CD4-positive, CD25-positive, alpha-beta regulatory T cell (primary cell): ENCODE measurements around the gene CELF5. TPM values are rescaled to one million over a fixed set of nuclear protein-coding genes. Genes with fewer than 3 reads are reported as not detected.

Source experiments
- ATAC-seq, 2 donors: fragments of 150-1000 bp; cut with Tn5 transposase; one replicate each; pipeline ENCODE4 v1.10.0; 2021; ENCODE audit warnings: low read depth in 2 of 2, moderate number of reproducible peaks in 2 of 2, moderate library complexity in 1 of 2
- DNase-seq, 3 donors: peaks; one replicate each; pipeline versions ENCODE4 v3.0.0 to v3.0.0-alpha.2; 2012 to 2022; ENCODE audit warnings: mixed read lengths in 1 of 3
- H3K27ac ChIP-seq: one replicate; pipeline ENCODE4 v1.7.0; 2013; ENCODE audit warnings: mild to moderate bottlenecking, low read length; ENCODE audit not compliant: insufficient read depth, poor library complexity, severe bottlenecking
- H3K27me3 ChIP-seq: one replicate; pipeline ENCODE4 v1.7.0; 2013; ENCODE audit warnings: low read length; ENCODE audit not compliant: control insufficient read depth, insufficient read depth
- H3K36me3 ChIP-seq: one replicate; pipeline ENCODE4 v1.7.0; 2013; ENCODE audit warnings: mild to moderate bottlenecking, low read length, moderate library complexity; ENCODE audit not compliant: control insufficient read depth, insufficient read depth
- H3K4me1 ChIP-seq: 2 replicates; pipeline ENCODE4 v1.7.0; 2013; ENCODE audit warnings: mild to moderate bottlenecking, low read length; ENCODE audit not compliant: insufficient read depth, control insufficient read depth, poor library complexity, severe bottlenecking
- H3K4me3 ChIP-seq: one replicate; pipeline ENCODE4 v1.7.0; 2013; ENCODE audit warnings: low read depth, mild to moderate bottlenecking, low read length, moderate library complexity
- H3K9me3 ChIP-seq, 2 experiments: 1 replicate in 1 of 2; 2 replicates in 1 of 2; pipeline ENCODE4 v1.7.0; 2013; ENCODE audit warnings: low read length in 2 of 2, mild to moderate bottlenecking in 1 of 2, moderate library complexity in 1 of 2; ENCODE audit not compliant: control insufficient read depth in 2 of 2
- H3K27ac Mint-ChIP-seq, 3 donors: one replicate each; pipeline ENCODE4 v1.8.0; 2020 to 2022; ENCODE audit warnings: mild to moderate bottlenecking in 3 of 3, mixed read lengths in 3 of 3, moderate library complexity in 2 of 3
- H3K27me3 Mint-ChIP-seq: one replicate; pipeline ENCODE4 v1.8.0; 2022; ENCODE audit warnings: mild to moderate bottlenecking, mixed read lengths
- H3K36me3 Mint-ChIP-seq: one replicate; pipeline ENCODE4 v1.8.0; 2020; ENCODE audit warnings: mixed read lengths
- H3K4me1 Mint-ChIP-seq, 4 donors: one replicate each; pipeline ENCODE4 v1.8.0; 2020 to 2022; ENCODE audit warnings: mixed read lengths in 4 of 4, mild to moderate bottlenecking in 1 of 4
- H3K4me3 Mint-ChIP-seq, 4 donors: one replicate each; pipeline ENCODE4 v1.8.0; 2020 to 2022; ENCODE audit warnings: mild to moderate bottlenecking in 4 of 4, mixed read lengths in 4 of 4, moderate library complexity in 3 of 4
- H3K9me3 Mint-ChIP-seq, 7 donors: one replicate each; pipeline ENCODE4 v1.8.0; 2020 to 2022; ENCODE audit warnings: mixed read lengths in 7 of 7, mild to moderate bottlenecking in 3 of 7, moderate library complexity in 2 of 7
- polyA plus RNA-seq, 4 donors: library from polyadenylated mRNA; unstranded; fragments of 300-500 nt; fragmentation: Illumina TruSeq; gene quantifications; one replicate each; pipeline ENCODE4 v1.2.3, GENCODE V29; 2021
- total RNA-seq: library from RNA; stranded (reverse); gene quantifications from one replicate; pipeline ENCODE4 v1.2.3, GENCODE V29; 2022

Gene CELF5
- total RNA-seq (0.17 TPM), polyA plus RNA-seq (not detected)

DNA sequence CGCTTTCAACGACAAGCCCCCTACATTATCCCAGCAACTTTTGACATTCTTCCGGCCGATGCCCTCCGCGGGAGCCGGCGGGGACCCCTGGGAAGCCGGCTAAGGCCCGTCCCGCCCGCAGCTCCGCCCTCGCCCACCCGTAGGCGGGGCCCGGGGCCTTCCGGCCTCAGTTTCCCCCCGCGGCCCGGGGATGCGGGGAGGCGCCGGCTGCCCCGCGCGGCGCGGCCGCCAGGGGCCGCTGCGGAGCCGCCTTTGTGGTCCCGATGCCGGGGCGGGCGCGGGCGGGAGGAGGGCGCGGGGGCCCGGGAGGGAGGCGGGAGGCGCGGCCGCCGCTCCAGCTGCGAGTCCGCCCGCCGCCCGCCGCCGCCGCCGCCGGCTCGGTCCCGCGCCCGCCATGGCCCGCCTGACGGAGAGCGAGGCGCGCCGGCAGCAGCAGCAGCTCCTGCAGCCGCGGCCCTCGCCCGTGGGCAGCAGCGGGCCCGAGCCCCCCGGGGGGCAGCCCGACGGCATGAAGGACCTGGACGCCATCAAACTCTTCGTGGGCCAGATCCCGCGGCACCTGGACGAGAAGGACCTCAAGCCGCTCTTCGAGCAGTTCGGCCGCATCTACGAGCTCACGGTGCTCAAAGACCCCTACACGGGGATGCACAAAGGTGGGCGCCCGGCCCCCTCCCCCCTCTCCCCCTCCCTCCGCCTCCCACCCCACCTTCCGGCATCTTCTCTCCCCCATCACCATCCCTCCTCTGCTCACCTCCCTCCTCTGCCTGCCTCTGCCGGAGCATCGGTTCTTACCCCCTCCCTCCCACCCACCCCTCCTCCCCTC lies at the start of gene CELF5:
Gene CELF5, plus strand, starts transcription at position 316 of the 823 bp plus-strand sequence. Its CDS starts 79 bp downstream, at position 395.
- DNase-seq (peak; percentile 31 to 50 (median 39)), ATAC-seq (peak; percentile 55 to 64)
- H3K27ac ChIP-seq = no peak within 1 kb of the TSS
- Mint-ChIP-seq H3K4me3 (peak within 1 kb of the TSS in 2 of 4 donors; percentile 17 to 29), H3K27ac (no peak within 1 kb of the TSS), H3K4me1 (peaks cover 0 to 2% (median 0%) of the 10 kb centered on the region in 4 donors), H3K9me3 (no peaks in the 10 kb centered on the region), H3K36me3 (no peaks in the 10 kb centered on the region), H3K27me3 (peaks cover 24% of the 10 kb centered on the region)
- no peak within 1 kb of the TSS for H3K4me3 ChIP-seq
- H3K9me3 ChIP-seq = no peaks in the 10 kb centered on the region
- no peaks in the 10 kb centered on the region for H3K36me3 ChIP-seq
- peaks cover 3% of the 10 kb centered on the region for H3K4me1 ChIP-seq
- no peaks in the 10 kb centered on the region for H3K27me3 ChIP-seq

DNA sequence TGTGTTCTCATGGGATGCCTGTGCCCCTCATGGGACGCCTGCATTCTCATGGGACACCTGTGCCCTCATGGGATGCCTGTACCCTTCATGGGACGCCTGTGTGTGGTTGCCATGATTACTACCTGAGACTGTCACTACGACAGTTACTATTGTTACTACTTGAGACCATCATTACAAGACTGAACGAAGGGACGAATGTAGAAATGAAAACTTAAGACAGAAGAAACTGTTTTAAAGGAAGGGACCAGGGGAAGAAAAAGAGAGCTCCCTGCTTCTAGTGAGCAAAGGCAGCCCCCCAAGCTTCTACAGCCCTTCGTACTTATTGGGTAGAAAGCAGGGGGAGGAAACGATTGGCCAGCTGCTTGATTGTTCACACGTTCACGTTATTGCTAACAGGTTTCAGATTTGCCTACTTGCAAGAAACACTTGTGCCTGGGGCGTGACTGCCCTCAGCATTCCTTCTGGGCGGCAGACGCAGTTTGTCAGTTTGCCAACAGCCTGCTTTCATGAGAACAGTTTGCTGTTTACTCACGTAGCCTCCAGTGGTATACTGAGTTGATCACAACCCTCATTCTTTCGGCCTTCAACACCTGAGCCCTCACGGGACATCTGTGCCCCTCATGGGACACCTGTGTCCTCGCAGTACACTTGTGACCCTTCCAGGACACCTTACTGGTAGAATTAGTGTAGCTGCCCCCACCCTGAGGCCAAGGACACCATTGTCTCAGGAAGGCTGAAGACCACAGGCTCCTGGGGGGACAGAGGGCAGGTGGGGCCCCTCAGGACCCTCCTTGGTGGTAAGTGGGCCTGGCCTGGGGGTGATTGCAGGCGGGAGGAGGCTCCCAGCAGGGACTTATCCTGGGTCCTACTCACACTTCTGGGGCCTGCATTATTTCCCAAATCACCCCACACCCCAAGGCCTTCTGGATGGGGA lies 48.4 kb upstream of the CELF5 start:
- no peaks in the 10 kb centered on the region for H3K27me3 ChIP-seq
- H3K4me3 ChIP-seq = no peak overlapping the region
- Mint-ChIP-seq H3K27ac (peak overlapping the region; percentile 89 to 98 (median 98)), H3K27me3 (peaks cover 4% of the 10 kb centered on the region), H3K4me1 (peaks cover 0 to 39% (median 17%) of the 10 kb centered on the region in 4 donors), H3K36me3 (peaks cover 11% of the 10 kb centered on the region), H3K9me3 (peaks cover 0 to 3% (median 0%) of the 10 kb centered on the region in 7 donors), H3K4me3 (peak overlapping the region; percentile 56 to 91 (median 85))
- H3K27ac ChIP-seq = peak overlapping the region; percentile 70
- H3K9me3 ChIP-seq = no peaks in the 10 kb centered on the region
- peaks cover 7% of the 10 kb centered on the region for H3K36me3 ChIP-seq
- DNase-seq = peak in 1 of 3 donors; percentile 61
- peaks cover 37% of the 10 kb centered on the region for H3K4me1 ChIP-seq
- no peak for ATAC-seq

DNA sequence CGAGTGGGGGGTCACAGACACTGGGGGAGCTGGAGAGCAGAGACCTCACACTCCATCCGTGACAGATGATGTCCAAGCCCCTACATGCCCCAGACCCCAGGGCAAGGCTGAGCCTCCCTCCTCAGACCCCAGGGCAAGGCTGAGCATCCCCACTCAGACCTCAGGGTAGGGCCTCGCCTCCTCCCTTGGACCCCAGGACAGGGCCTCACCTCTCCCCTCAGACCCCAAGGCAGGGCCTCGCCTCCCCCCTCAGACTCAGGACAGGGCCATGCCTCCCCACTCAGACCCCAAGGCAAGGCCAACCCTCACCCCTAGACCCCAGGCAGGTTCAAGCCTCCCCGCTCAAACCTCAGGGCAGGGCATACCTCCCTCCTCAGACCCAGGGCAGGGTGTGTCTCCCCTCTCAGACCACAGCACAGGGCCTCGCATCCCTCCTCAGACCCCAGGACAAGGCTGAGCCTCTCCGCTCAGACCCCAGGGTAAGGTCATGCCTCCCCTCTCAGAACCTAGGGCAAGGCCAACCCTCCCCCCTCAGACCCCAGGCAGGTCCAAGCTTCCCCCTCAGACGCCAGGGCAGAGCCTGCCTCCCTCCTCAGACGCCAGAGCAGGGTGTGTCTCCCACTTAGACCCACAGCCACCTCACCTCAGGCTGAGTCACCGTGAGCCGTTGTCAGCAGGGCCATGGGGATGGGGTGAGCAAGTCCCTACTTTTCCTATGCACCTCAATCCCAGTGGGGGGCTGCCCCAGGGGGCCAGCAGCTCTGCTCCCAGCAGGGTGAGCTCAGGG lies 47.6 kb upstream of the CELF5 start:
- peaks cover 12% of the 10 kb centered on the region for H3K36me3 ChIP-seq
- H3K27ac Mint-ChIP-seq = peak overlapping the region; percentile 89 to 98 (median 98)
- peaks cover 0 to 32% (median 17%) of the 10 kb centered on the region in 4 donors for H3K4me1 Mint-ChIP-seq
- peak overlapping the region; percentile 70 for H3K27ac ChIP-seq
- no peaks in the 10 kb centered on the region for H3K27me3 ChIP-seq
- H3K4me3 Mint-ChIP-seq = peak overlapping the region; percentile 56 to 91 (median 85)
- peak; percentile 50 to 90 (median 51) for DNase-seq
- peaks cover 14% of the 10 kb centered on the region for H3K36me3 Mint-ChIP-seq
- ATAC-seq = peak; percentile 67 to 71
- H3K27me3 Mint-ChIP-seq = peaks cover 4% of the 10 kb centered on the region
- H3K4me1 ChIP-seq = peaks cover 45% of the 10 kb centered on the region
- H3K9me3 ChIP-seq = no peaks in the 10 kb centered on the region
- peaks cover 0 to 3% (median 0%) of the 10 kb centered on the region in 7 donors for H3K9me3 Mint-ChIP-seq
- H3K4me3 ChIP-seq = peak overlapping the region; percentile 59

- H3K4me1 ChIP-seq = peaks cover 59% of the 10 kb centered on the region
- H3K27ac ChIP-seq = peak within 1 kb of the TSS; percentile 83
- Mint-ChIP-seq H3K4me3 (peak within 1 kb of the TSS; percentile 89 to 99 (median 96)), H3K36me3 (peaks cover 19% of the 10 kb centered on the region), H3K27ac (peak within 1 kb of the TSS; percentile 90 to 98 (median 95)), H3K4me1 (peaks cover 0 to 33% (median 18%) of the 10 kb centered on the region in 4 donors), H3K27me3 (peaks cover 4% of the 10 kb centered on the region), H3K9me3 (peaks cover 0 to 3% (median 0%) of the 10 kb centered on the region in 7 donors)
- ATAC-seq = peak; percentile 78 to 81
- no peaks in the 10 kb centered on the region for H3K9me3 ChIP-seq
- peak within 1 kb of the TSS; percentile 94 for H3K4me3 ChIP-seq
- peak; percentile 55 to 96 (median 80) for DNase-seq
- H3K27me3 ChIP-seq = no peaks in the 10 kb centered on the region
- H3K36me3 ChIP-seq = peaks cover 18% of the 10 kb centered on the region
These were observed 46.0 kb upstream of the CELF5 start, which contains the start of gene S1PR4 for GRCh38 chr19:3178377-3178972. S1PR4 (plus strand) TSS chr19:3178769; CDS start chr19:3178793, 24 bp downstream.

GRCh38 chr19:3178973-3179738 lies 45.3 kb upstream of the CELF5 start:
- Histone ChIP-seq H3K4me3 (peak overlapping the region; percentile 94), H3K27me3 (no peaks in the 10 kb centered on the region), H3K9me3 (no peaks in the 10 kb centered on the region), H3K27ac (peak overlapping the region; percentile 83), H3K36me3 (peaks cover 23% of the 10 kb centered on the region), H3K4me1 (peaks cover 66% of the 10 kb centered on the region)
- peak overlapping the region; percentile 89 to 99 (median 96) for H3K4me3 Mint-ChIP-seq
- H3K27me3 Mint-ChIP-seq = peaks cover 4% of the 10 kb centered on the region
- peaks cover 0 to 40% (median 22%) of the 10 kb centered on the region in 4 donors for H3K4me1 Mint-ChIP-seq
- H3K27ac Mint-ChIP-seq = peak overlapping the region; percentile 90 to 98 (median 94)
- peaks cover 0 to 6% (median 0%) of the 10 kb centered on the region in 7 donors for H3K9me3 Mint-ChIP-seq
- peak in 1 of 3 donors; percentile 66 for DNase-seq
- ATAC-seq = peak; percentile 1 to 3
- peaks cover 23% of the 10 kb centered on the region for H3K36me3 Mint-ChIP-seq

DNA sequence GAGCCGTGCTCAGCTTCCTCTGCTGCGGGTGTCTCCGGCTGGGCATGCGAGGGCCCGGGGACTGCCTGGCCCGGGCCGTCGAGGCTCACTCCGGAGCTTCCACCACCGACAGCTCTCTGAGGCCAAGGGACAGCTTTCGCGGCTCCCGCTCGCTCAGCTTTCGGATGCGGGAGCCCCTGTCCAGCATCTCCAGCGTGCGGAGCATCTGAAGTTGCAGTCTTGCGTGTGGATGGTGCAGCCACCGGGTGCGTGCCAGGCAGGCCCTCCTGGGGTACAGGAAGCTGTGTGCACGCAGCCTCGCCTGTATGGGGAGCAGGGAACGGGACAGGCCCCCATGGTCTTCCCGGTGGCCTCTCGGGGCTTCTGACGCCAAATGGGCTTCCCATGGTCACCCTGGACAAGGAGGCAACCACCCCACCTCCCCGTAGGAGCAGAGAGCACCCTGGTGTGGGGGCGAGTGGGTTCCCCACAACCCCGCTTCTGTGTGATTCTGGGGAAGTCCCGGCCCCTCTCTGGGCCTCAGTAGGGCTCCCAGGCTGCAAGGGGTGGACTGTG lies 44.6 kb upstream of the CELF5 start:
- no peaks in the 10 kb centered on the region for H3K9me3 ChIP-seq
- Mint-ChIP-seq H3K27me3 (peaks cover 4% of the 10 kb centered on the region), H3K9me3 (peaks cover 0 to 7% (median 0%) of the 10 kb centered on the region in 7 donors), H3K4me3 (peak overlapping the region; percentile 89 to 99 (median 96)), H3K27ac (peak overlapping the region; percentile 90 to 98 (median 94)), H3K36me3 (peaks cover 26% of the 10 kb centered on the region), H3K4me1 (peaks cover 0 to 47% (median 28%) of the 10 kb centered on the region in 4 donors)
- peak overlapping the region; percentile 65 for H3K27ac ChIP-seq
- peaks cover 27% of the 10 kb centered on the region for H3K36me3 ChIP-seq
- ATAC-seq = no peak
- H3K27me3 ChIP-seq = no peaks in the 10 kb centered on the region
- DNase-seq = peak in 1 of 3 donors; percentile 49
- H3K4me1 ChIP-seq = peaks cover 72% of the 10 kb centered on the region
- peak overlapping the region; percentile 94 for H3K4me3 ChIP-seq
